LNCaP clone FGC (cell line): ENCODE results near the gene PCGF2.

Experiments used
- DNase-seq: peaks from one replicate; pipeline ENCODE4 v3.0.0-alpha.2; 2011; ENCODE audit warnings: low read depth
- H3K4me3 ChIP-seq: 2 replicates; pipeline ENCODE4 v1.5.1; 2011; ENCODE audit warnings: mild to moderate bottlenecking, low read depth, low read length, control low read depth
- TF ChIP-seq, protein P1 (sequence below): IDR thresholded peaks from 2 replicates; pipeline ENCODE4 v1.5.1; 2012; ENCODE audit warnings: mild to moderate bottlenecking; ENCODE audit not compliant: control insufficient read depth, insufficient read depth; ENCODE audit errors: extremely low read depth

Gene PCGF2

GRCh38 chr17:38741921-38742410 is 6.2 kb downstream of the PCGF2 start:
- DNase-seq, result peak; percentile 79
- TF ChIP-seq, protein P1, sequence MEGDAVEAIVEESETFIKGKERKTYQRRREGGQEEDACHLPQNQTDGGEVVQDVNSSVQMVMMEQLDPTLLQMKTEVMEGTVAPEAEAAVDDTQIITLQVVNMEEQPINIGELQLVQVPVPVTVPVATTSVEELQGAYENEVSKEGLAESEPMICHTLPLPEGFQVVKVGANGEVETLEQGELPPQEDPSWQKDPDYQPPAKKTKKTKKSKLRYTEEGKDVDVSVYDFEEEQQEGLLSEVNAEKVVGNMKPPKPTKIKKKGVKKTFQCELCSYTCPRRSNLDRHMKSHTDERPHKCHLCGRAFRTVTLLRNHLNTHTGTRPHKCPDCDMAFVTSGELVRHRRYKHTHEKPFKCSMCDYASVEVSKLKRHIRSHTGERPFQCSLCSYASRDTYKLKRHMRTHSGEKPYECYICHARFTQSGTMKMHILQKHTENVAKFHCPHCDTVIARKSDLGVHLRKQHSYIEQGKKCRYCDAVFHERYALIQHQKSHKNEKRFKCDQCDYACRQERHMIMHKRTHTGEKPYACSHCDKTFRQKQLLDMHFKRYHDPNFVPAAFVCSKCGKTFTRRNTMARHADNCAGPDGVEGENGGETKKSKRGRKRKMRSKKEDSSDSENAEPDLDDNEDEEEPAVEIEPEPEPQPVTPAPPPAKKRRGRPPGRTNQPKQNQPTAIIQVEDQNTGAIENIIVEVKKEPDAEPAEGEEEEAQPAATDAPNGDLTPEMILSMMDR, result no peak
- peak overlapping the region; percentile 26 for H3K4me3 ChIP-seq

- H3K4me3 ChIP-seq, result 0 out of 2 replicates have a peak overlapping the region, but pooled peaks have one; percentile 4
- no peak for DNase-seq
- TF ChIP-seq, protein P1, result no peak
These were observed 6.7 kb downstream of the PCGF2 start for GRCh38 chr17:38741461-38741860.

- DNase-seq, result no peak
- TF ChIP-seq, protein P1, result no peak
- H3K4me3 ChIP-seq, result no peak overlapping the region
These were observed 7.3 kb downstream of the PCGF2 start for GRCh38 chr17:38740806-38741205.

DNA sequence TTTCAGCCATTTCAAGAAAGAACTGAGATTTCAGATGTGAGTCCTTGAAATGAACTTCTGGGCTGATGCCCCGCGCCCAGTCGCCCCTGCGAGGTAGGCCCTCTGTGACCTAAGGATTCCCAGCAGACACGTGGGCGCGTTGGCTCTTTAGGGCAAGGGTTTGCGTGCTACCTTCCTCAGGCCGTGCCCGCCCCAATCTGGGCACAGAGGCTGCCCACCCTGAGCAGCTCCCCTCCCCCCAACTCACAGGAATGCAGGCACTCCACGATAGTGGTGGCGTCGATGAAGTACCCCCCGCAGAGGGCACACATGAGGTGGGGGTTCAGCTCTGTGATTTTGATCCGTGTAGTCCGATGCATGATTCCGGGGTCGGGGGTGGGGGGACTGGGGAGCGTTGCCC is 8.1 kb downstream of the PCGF2 start:
- H3K4me3 ChIP-seq, result no peak overlapping the region
- no peak for DNase-seq
- TF ChIP-seq, protein P1, result no peak

DNA sequence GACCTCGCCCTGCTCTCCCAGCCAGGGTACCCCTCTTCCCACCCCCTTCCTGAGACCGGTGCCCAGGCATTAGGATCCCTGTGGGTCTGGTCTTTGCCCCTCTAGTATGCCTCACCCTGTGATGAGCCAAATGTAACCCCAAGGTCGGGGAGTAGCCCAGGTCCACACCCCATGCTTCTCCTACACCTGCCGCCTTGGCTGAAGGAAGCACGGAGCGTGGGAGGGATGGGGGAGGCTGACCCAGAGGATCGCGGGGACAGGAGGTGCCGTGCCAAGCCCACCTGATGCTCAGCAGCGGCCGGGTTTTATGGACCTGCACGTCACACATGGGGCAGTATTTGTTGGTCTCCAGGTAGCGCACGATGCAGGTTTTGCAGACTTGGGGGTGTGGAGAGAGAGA is 8.8 kb downstream of the PCGF2 start:
- H3K4me3 ChIP-seq, result no peak overlapping the region
- no peak for DNase-seq
- TF ChIP-seq, protein P1, result no peak

- no peak for DNase-seq
- TF ChIP-seq, protein P1, result no peak
- H3K4me3 ChIP-seq, result no peak overlapping the region
These were observed 9.4 kb downstream of the PCGF2 start for GRCh38 chr17:38738686-38739085.

GRCh38 chr17:38738007-38738662 is 10.0 kb downstream of the PCGF2 start:
- TF ChIP-seq, protein P1, result no peak
- H3K4me3 ChIP-seq, result no peak overlapping the region
- DNase-seq, result no peak
